GM19193 (cell line): ENCODE results near the gene MYO1E.
A peak's percentile ranks its signal among the peaks of the same experiment; 100 is the strongest.

ENCODE experiments used
- POLR2A ChIP-seq: IDR thresholded peaks from 4 replicates; pipeline ENCODE4 v1.6.1; 2011; ENCODE audit not compliant: insufficient read depth, insufficient read length; ENCODE audit errors: extremely low read depth

Gene MYO1E

DNA sequence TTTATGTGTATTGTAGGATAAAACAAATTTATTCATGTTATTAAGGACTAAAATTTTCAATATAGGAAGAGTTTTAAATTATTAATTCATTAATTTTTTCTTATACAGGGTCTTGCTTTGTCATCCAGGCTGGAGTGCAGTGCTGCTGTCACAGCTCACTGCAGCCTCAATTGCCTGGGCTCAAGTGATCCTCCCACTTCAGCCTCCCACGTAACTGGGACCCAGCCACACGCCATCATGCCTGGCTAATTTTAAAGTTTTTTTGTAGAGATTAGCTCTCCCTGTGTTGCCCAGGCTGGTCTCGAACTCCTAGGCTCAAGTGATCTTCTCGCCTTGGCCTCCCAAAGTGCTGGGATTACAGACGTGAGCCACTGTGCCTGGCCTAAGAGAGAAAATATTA, 253.0 kb downstream of the MYO1E start:
- TF ChIP-seq POLR2A = no peak

DNA sequence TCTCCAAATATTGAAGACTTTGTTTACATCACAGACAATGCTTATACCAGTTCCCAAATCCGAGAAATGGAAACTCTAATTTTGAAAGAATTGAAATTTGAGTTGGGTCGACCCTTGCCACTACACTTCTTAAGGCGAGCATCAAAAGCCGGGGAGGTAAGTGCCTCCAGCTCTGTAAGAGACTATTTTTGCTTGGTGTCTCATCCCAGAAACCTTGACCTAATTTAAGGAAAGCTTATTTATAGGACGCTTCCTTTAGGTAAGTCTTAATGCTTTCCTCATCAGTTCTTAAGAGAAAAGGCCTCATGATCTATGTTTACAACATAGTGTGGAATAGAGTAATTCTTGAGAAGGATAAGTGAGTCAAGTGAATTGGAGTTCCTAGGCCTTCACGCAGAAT, 255.9 kb downstream of the MYO1E start:
- TF ChIP-seq POLR2A = no peak

DNA sequence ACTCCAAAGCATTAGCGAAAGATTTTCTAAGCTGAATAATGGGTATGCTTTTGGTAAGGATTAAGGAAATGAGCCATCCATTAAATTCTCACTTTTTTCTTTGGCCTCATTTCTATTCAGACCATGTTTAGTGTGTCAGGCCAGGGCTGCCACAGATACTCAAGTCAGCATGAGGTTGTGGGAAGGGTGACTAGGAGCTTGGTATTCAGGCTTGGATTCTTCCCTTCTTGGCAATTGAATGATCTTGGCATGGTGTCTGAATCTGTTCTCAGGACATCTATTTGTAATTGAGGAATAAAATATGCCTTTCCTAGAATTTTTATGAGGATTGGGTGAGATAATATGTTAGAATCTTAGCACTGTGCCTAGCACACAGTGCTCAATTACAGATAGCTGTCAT, 256.5 kb downstream of the MYO1E start:
- TF ChIP-seq POLR2A = no peak

DNA sequence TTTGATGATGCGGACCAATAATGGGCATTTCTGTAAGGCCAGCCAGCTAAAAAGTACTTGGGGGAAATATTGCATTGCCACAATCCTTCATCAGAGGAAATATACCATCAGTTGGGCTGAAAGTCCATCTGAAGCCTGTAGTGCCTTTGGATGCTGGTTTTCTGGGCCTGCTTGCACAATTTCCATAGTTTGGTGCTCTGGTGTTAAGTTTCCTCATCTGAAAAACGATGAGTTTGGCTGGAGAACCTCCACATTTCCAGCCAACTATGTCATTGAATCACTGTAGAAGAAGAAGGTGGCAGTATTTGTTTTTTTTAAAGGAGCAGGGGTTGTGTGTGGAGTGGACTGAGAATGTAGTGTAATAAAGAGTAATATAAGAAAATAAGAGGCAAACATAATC, 257.6 kb downstream of the MYO1E start:
- TF ChIP-seq POLR2A = no peak

DNA sequence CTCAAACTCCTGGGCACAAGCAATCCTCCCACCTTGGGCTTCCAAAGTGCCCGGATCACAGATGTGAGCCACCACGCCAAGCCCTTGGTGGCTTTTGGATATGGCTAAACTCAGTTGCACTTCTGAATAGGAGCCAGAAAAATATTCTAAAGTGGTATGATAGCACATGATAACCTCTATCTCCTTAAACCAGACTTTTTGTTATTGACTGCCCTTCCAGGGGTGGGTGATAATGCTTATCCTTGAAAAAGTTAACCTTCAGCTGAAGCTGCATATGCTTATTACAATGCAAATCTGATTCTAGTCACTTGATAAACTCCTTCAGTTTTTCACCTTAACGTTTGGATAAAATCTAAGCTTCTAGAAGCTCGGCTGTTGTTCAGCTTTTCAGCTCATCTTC, 261.4 kb downstream of the MYO1E start:
- no peak for TF ChIP-seq POLR2A

DNA sequence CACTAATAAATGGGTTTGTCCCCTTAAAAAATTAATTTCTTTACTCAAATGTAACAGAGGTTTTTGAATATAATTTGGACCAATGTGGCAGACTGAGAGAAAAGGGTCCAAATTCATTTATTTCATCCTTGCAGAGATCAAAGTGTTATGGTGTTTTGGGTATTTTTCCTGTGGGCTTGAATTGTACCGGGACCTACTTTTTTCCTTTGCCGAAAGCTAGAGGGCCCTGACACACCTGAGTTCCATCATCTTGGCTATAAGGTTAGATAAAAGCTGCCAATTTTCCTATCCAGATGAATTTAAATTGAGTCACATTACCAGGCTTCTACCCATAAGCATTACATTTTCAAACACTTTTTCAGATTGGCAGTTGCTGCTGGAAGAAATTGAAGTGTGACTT, 266.8 kb downstream of the MYO1E start:
- TF ChIP-seq POLR2A = no peak

DNA sequence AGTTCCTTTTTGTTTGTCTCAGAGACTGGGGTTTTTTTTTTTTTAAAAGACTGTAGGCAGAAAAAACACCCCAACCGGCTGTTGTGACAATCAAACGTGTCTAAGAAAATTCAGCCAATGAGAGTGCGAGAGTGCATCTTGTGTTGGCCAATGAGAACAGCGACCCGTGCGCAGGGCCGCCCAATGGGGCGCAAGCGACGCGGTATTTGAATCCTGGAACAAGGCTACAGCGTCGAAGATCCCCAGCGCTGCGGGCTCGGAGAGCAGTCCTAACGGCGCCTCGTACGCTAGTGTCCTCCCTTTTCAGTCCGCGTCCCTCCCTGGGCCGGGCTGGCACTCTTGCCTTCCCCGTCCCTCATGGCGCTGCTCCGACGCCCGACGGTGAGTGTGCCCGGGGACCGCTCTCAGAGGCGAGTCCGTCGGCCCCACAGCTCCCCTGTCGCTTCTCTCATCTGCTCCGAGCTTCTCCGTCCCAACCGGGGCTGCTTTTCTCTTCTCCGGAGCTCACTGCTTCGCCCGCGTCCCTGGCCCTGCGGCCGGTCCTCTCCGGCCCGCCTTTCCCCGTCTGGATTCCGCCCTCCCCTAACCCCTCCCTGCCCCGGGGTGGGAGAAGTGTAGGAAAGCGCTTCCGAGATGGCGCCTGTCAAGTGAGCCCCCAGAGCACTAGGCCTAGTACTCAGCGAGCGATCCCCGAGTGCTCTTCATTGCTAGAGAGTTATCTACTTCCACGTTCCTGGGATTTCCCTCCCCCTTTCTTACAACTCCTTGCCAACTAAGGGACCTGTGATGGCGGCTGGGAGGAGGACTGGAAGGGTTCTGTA, 267.5 kb downstream of the MYO1E start, which contains the start of gene CCNB2:
Gene CCNB2, plus strand, starts transcription at position 235 of the 821 bp plus-strand sequence. Its CDS starts 123 bp downstream, at position 358.
- peak; percentile 88 for TF ChIP-seq POLR2A

DNA sequence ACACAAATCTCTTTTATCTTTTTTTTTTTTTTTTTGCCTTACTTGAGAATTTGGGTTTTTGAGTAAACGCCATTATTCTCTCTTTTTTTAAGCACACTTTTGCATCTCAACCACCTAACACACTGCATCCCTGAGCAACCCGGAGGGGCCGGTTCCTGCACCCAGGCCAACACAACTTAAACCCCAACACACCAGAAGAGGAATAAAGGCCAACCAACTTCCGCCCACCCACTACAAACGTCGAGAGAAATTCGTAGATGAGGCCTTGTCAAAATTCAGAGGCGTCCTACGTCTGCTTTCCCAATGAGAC, 268.1 kb downstream of the MYO1E start:
- no peak for TF ChIP-seq POLR2A

DNA sequence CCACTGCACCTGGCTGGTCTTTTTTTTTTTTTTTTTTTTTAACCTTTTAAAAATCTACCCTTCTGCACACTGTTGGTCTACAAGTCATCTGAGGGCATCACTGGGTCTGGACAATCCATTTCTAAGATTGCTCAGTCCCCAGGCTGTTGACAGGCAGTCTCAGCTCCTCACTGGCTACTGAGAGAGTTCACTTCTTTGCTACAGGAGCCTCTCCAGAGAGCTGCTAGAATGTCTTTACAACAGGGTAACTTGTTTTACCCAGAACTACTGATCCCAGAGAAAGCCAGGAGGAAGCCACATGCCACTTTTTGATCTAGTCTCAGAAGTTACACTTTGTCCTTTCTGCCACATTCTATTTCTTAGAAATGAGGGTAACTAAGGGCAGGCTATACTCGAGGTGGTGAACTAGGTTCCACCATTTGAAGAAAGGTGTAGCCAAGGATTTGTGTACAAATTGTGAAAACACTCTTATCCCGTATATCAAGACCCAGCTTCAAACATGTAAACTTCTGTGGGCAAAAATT, 273.4 kb downstream of the MYO1E start:
- no peak for TF ChIP-seq POLR2A

DNA sequence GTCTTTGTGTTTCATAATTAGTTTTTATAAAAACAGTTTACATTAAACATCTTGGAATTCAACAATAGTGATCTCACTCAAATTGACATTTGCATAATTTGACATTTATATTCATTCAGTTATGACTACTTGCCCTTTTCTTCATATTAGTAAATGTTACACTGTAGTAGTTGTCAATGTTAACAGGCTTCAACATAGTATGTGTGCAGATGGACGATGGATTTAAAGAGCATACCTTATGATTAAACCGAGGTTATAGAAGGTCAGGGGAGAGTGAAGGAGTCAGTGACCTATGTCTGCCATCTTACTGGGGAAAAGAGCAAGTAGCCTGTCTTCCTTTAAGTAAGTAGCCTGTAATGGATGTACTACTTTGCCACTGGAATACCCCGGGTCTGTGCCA, 276.2 kb downstream of the MYO1E start:
- no peak for TF ChIP-seq POLR2A

DNA sequence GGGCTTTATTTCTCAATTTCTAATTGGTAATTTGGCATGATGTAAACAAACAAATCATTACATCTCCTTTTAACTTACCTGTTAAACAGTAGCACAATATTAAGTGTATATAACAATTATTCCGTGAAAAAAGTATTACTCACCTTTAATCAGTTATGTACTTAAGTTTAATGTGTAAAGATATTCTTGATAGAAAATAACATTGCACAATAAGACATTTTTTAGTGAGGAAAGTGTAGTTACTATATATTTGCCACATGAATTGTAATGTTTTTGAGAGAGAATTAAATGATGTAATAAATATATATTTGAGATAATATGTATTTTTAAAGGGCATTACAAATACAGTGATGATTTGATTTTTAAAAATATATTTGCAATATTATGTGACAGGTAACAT, 278.6 kb downstream of the MYO1E start:
- TF ChIP-seq POLR2A = no peak

DNA sequence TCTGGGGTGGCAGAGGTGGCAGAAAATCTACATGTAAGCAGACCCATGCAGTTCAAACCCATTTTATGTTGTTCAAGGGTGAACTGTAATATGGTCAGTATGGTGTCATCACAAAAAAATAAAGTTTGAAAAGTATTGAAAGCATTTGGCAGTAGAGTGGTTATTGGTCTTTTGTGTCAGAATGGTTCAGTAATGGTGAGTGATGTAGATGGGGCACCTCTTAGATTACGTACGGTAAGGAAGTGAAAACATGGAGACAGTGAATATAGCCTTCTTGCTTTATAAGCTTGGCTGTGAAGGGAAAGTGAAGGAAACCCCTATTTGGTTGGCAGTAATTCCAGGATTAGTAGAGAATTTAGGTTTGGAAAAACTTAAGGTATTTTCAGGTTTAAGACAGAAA, 284.9 kb downstream of the MYO1E start:
- TF ChIP-seq POLR2A = no peak
